ENCODE results near the gene TTLL9. TPM values are rescaled to one million over a fixed set of nuclear protein-coding genes. Genes with fewer than 3 reads are reported as not detected.

Gene TTLL9
- total RNA-seq, 1 donor from 2014 or later = 3.4 TPM

GRCh38 chr20:31934491-31934890 is 64.1 kb downstream of the TTLL9 start:
- Mint-ChIP-seq H3K4me3 (no peak overlapping the region), H3K27me3 (peaks cover 4% of the 10 kb centered on the region), H3K27ac (no peak overlapping the region), H3K36me3 (no peaks in the 10 kb centered on the region), H3K9me3 (no peaks in the 10 kb centered on the region), H3K4me1 (ENCODE audit: unreplicated experiment) (no peaks in the 10 kb centered on the region)
- no peak for DNase-seq (ENCODE audit: extremely low spot score, unreplicated experiment)
- TF ChIP-seq CTCF (conservative IDR thresholded peaks at IDR 0.05) = no peak

GRCh38 chr20:31934968-31935764 is 64.7 kb downstream of the TTLL9 start:
- no peak for DNase-seq (ENCODE audit: extremely low spot score, unreplicated experiment)
- H3K4me1 Mint-ChIP-seq (ENCODE audit: unreplicated experiment) = no peaks in the 10 kb centered on the region
- peaks cover 4% of the 10 kb centered on the region for H3K27me3 Mint-ChIP-seq
- peak; percentile 41 for TF ChIP-seq CTCF (conservative IDR thresholded peaks at IDR 0.05)
- no peaks in the 10 kb centered on the region for H3K36me3 Mint-ChIP-seq
- no peak overlapping the region for H3K27ac Mint-ChIP-seq
- no peaks in the 10 kb centered on the region for H3K9me3 Mint-ChIP-seq
- H3K4me3 Mint-ChIP-seq = no peak overlapping the region

GRCh38 chr20:31936420-31936819 is 66.0 kb downstream of the TTLL9 start:
- no peak overlapping the region for H3K4me3 Mint-ChIP-seq
- H3K4me1 Mint-ChIP-seq (ENCODE audit: unreplicated experiment) = no peaks in the 10 kb centered on the region
- no peaks in the 10 kb centered on the region for H3K9me3 Mint-ChIP-seq
- peaks cover 1% of the 10 kb centered on the region for H3K27me3 Mint-ChIP-seq
- no peaks in the 10 kb centered on the region for H3K36me3 Mint-ChIP-seq
- H3K27ac Mint-ChIP-seq = no peak overlapping the region
- DNase-seq (ENCODE audit: extremely low spot score, unreplicated experiment) = no peak
- no peak for TF ChIP-seq CTCF (conservative IDR thresholded peaks at IDR 0.05)

- Mint-ChIP-seq H3K36me3 (no peaks in the 10 kb centered on the region), H3K27me3 (no peaks in the 10 kb centered on the region), H3K27ac (no peak overlapping the region), H3K4me1 (ENCODE audit: unreplicated experiment) (no peaks in the 10 kb centered on the region), H3K9me3 (no peaks in the 10 kb centered on the region), H3K4me3 (no peak overlapping the region)
- no peak for TF ChIP-seq CTCF (conservative IDR thresholded peaks at IDR 0.05)
- no peak for DNase-seq (ENCODE audit: extremely low spot score, unreplicated experiment)
Measured at GRCh38 chr20:31937820-31938219, 67.4 kb downstream of the TTLL9 start.

- H3K4me1 Mint-ChIP-seq (ENCODE audit: unreplicated experiment) = no peaks in the 10 kb centered on the region
- no peaks in the 10 kb centered on the region for H3K27me3 Mint-ChIP-seq
- H3K4me3 Mint-ChIP-seq = no peak overlapping the region
- no peak for DNase-seq (ENCODE audit: extremely low spot score, unreplicated experiment)
- TF ChIP-seq CTCF (conservative IDR thresholded peaks at IDR 0.05) = no peak
- H3K9me3 Mint-ChIP-seq = no peaks in the 10 kb centered on the region
- no peak overlapping the region for H3K27ac Mint-ChIP-seq
- H3K36me3 Mint-ChIP-seq = peaks cover 3% of the 10 kb centered on the region
Measured at GRCh38 chr20:31939661-31940060, 69.2 kb downstream of the TTLL9 start.
